Testis (tissue), 2 donors: Measurements from ENCODE around the gene SLCO3A1.

ENCODE experiments used
- CTCF ChIP-seq, 3 experiments: fragments of 450-650 bp in 2 of 3; fragments of 200-600 bp in 1 of 3; sonication (generic) in 1 of 3; IDR thresholded peaks; one replicate each; pipeline ENCODE4 v1.5.1; 2016 to 2019; ENCODE audit warnings: antibody characterized with exemption in 3 of 3, mild to moderate bottlenecking in 2 of 3, moderate library complexity in 1 of 3
- POLR2A ChIP-seq: fragments of 450-650 bp; IDR thresholded peaks from one replicate; pipeline ENCODE4 v1.6.1; 2017; ENCODE audit warnings: antibody characterized with exemption, mild to moderate bottlenecking, moderate library complexity

- TF ChIP-seq POLR2A (no peak), CTCF (IDR thresholded peaks at IDR 0.05) (no peak)
Measured at GRCh38 chr15:92100301-92100700, 246.8 kb downstream of the SLCO3A1 start.
